Keratinocyte (primary cell): ENCODE results near the gene FAM83G.

Source experiments
- CTCF ChIP-seq, 3 experiments: IDR thresholded peaks in 1 of 3; conservative IDR thresholded peaks in 1 of 3; optimal IDR thresholded peaks in 1 of 3; 2 replicates in 2 of 3; 3 replicates in 1 of 3; pipeline versions ENCODE3 to v1.5.1; 2011; ENCODE audit warnings: low read length in 3 of 3, mild to moderate bottlenecking in 3 of 3, moderate library complexity in 2 of 3, control low read depth in 1 of 3, inconsistent platforms in 1 of 3; ENCODE audit not compliant: insufficient read depth in 2 of 3; ENCODE audit errors: extremely low read depth in 1 of 3
- EZH2 ChIP-seq: IDR thresholded peaks from one replicate; pipeline ENCODE4 v1.6.1; 2012; ENCODE audit warnings: inconsistent platforms, mild to moderate bottlenecking, low read length, moderate library complexity

DNA sequence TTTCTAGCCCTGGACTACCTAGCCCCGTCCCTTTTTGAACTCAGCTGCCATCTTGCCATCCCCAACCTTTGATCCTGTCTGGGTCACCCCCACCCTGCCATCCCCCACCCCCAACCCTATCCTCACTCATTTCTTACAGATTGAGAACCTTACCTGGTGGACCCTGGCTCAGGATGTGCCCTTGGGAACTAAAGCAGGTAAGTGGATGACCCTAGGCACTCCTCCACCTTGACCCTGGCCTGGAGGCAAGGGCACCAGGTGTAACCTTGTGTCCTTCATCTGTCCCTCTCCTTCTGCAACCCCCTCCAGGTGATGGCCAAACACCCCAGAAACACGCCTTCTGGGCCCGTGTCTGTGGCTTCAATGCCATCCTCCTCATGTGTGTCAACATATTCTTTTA lies 15.5 kb upstream of the FAM83G start:
- TF ChIP-seq CTCF (optimal IDR thresholded peaks at IDR 0.05 in 1 of 3, IDR thresholded peaks at IDR 0.05 in 1 of 3, conservative IDR thresholded peaks at IDR 0.05 in 1 of 3; ENCODE audit: extremely low read depth in 1 of 3, insufficient read depth in 2 of 3, low read length in 3 of 3) (no peak), EZH2 (no peak)
